K562 (cell line): ENCODE measurements around the gene PLEKHG4B. TPM values are rescaled to one million over a fixed set of nuclear protein-coding genes. Genes with fewer than 3 reads are reported as not detected.

Experiments
- ATAC-seq: fragments of 200-7000 bp; cut with Tn5 transposase; 3 replicates; pipeline ENCODE4 v1.9.1; 2020; ENCODE audit warnings: moderate library complexity
- BruUV-seq: library from RNA; stranded (reverse); fragments of 400-500 nt; replicated peaks from 2 replicates; lab custom pipeline; 2021; lab: Mats Ljungman, UMichigan
- CTCF ChIA-PET: fragments of 300-600 bp; formaldehyde crosslinking; extraction: SDS; loops from one replicate; lab custom pipeline; 2021; ENCODE audit warnings: low intra/inter-chr PET ratio; lab: Yijun Ruan, JAX
- POLR2A ChIA-PET: fragments of 300-600, 350-650 bp; sonication (Branson Sonifier 250); formaldehyde crosslinking; extraction: SDS; loops from one replicate; lab custom pipeline; 2021; ENCODE audit warnings: antibody characterized with exemption, inconsistent platforms; lab: Yijun Ruan, JAX
- DNase-seq, 4 experiments: peaks; one replicate each; pipeline versions ENCODE4 v3.0.0 to v3.0.0-alpha.2; 2011 to 2018; ENCODE audit warnings: low spot score in 3 of 4, mixed read lengths in 3 of 4; ENCODE audit errors: extremely low read depth in 1 of 4
- FAIRE-seq: peaks from 2 replicates; lab custom pipeline; 2011; peaks lifted over from hg19 to GRCh38; lab: Jason Lieb, UNC
- H2AFZ ChIP-seq: 2 replicates; pipeline ENCODE4 v1.6.0; 2011; ENCODE audit warnings: low read depth, low read length, control low read depth, inconsistent platforms
- H3K27ac ChIP-seq: fragments of 200-600 bp; 3 replicates; pipeline ENCODE4 v1.8.0; 2011; ENCODE audit warnings: low read depth, mild to moderate bottlenecking, control low read depth, inconsistent platforms, low read length, moderate library complexity, mixed read lengths; ENCODE audit errors: extremely low read depth
- H3K27me3 ChIP-seq, 2 experiments: fragments of 300-600 bp in 1 of 2; 2 replicates in 1 of 2; 3 replicates in 1 of 2; pipeline versions ENCODE4 v1.6.0 to v1.8.0; 2011; ENCODE audit warnings: inconsistent platforms in 2 of 2, low read length in 2 of 2, mild to moderate bottlenecking in 1 of 2, mixed read lengths in 1 of 2, moderate library complexity in 1 of 2; ENCODE audit not compliant: control insufficient read depth in 2 of 2, insufficient read depth in 2 of 2
- H3K36me3 ChIP-seq: fragments of 300-600 bp; 3 replicates; pipeline ENCODE4 v1.8.0; 2011; ENCODE audit warnings: mild to moderate bottlenecking, low read length, inconsistent platforms; ENCODE audit not compliant: control insufficient read depth, insufficient read depth
- H3K4me1 ChIP-seq, 2 experiments: fragments of 200-600 bp in 1 of 2; replicated peaks in 1 of 2; 2 replicates in 1 of 2; 3 replicates in 1 of 2; pipeline versions ENCODE4 v1.5.1 to v1.8.0; 2011; ENCODE audit warnings: inconsistent platforms in 2 of 2, low read length in 2 of 2, mild to moderate bottlenecking in 1 of 2, mixed read lengths in 1 of 2, moderate library complexity in 1 of 2; ENCODE audit not compliant: control insufficient read depth in 2 of 2, insufficient read depth in 2 of 2
- H3K4me2 ChIP-seq: 2 replicates; pipeline ENCODE4 v1.6.1; 2011; ENCODE audit warnings: low read length, control low read depth, inconsistent platforms, mixed read lengths; ENCODE audit not compliant: insufficient read depth
- H3K4me3 ChIP-seq: fragments of 200-600 bp; sonication (generic), shearing (Covaris generic); 2 replicates; pipeline ENCODE4 v1.5.1; 2016; ENCODE audit warnings: control low read depth, inconsistent platforms
- H3K79me2 ChIP-seq: fragments of 200-600 bp; 3 replicates; pipeline ENCODE4 v1.8.0; 2011; ENCODE audit warnings: low read length, inconsistent platforms; ENCODE audit not compliant: control insufficient read depth, insufficient read depth
- H3K9ac ChIP-seq, 2 experiments: 2 replicates each; pipeline versions ENCODE4 v1.6.0 to v1.6.1; 2011; ENCODE audit warnings: low read depth in 2 of 2, low read length in 2 of 2, control low read depth in 1 of 2, inconsistent platforms in 1 of 2, mild to moderate bottlenecking in 1 of 2, mixed read lengths in 1 of 2; ENCODE audit not compliant: insufficient read depth in 1 of 2
- H3K9me1 ChIP-seq: one replicate; pipeline ENCODE4 v1.6.0; 2011; ENCODE audit warnings: inconsistent platforms, mild to moderate bottlenecking, low read length, moderate library complexity; ENCODE audit not compliant: control insufficient read depth, insufficient read depth
- H3K9me3 ChIP-seq: replicated peaks from 2 replicates; pipeline ENCODE4 v1.5.1; 2011; ENCODE audit warnings: low read depth, low read length, inconsistent platforms; ENCODE audit not compliant: control insufficient read depth, insufficient read depth
- H4K20me1 ChIP-seq: replicated peaks from 2 replicates; pipeline ENCODE4 v1.6.1; 2011; ENCODE audit warnings: low read length, inconsistent platforms, mixed read lengths; ENCODE audit not compliant: control insufficient read depth, insufficient read depth
- CBFA2T3 ChIP-seq: fragments of 450-650 bp; IDR thresholded peaks from 2 replicates; pipeline ENCODE4 v1.6.1; 2017
- CGGBP1 ChIP-seq: fragments of 250-450 bp; sonication (Bioruptor Pico); IDR thresholded peaks from 2 replicates; pipeline ENCODE4 v1.9.0; 2021; ENCODE audit warnings: mild to moderate bottlenecking
- CTCF ChIP-seq, 3 experiments: IDR thresholded peaks in 2 of 3; conservative IDR thresholded peaks in 1 of 3; 2 replicates each; pipeline ENCODE4 v1.5.1; 2011 to 2012; ENCODE audit warnings: low read length in 3 of 3, mild to moderate bottlenecking in 3 of 3, control low read depth in 2 of 3, improper control_type of control experiment in 1 of 3, inconsistent platforms in 1 of 3, low read depth in 1 of 3, mixed read lengths in 1 of 3, moderate library complexity in 1 of 3; ENCODE audit not compliant: insufficient read depth in 2 of 3
- NBN ChIP-seq: fragments of 450-650 bp; IDR thresholded peaks from 2 replicates; pipeline ENCODE4 v1.6.1; 2016; ENCODE audit warnings: low read depth, mild to moderate bottlenecking
- RAD21 ChIP-seq, 2 experiments: fragments of 250-450 bp in 1 of 2; fragments of 450-650 bp in 1 of 2; sonication (Bioruptor Pico) in 1 of 2; formaldehyde crosslinking in 1 of 2; IDR thresholded peaks in 1 of 2; conservative IDR thresholded peaks in 1 of 2; 2 replicates each; pipeline versions ENCODE4 v1.4.0 to v1.8.0; 2020 to 2022; ENCODE audit warnings: mild to moderate bottlenecking in 2 of 2, moderate library complexity in 1 of 2
- SMC3 ChIP-seq: conservative IDR thresholded peaks from 2 replicates; pipeline ENCODE4 v1.6.1; 2011; ENCODE audit warnings: low read depth, low read length, improper control_type of control experiment; ENCODE audit not compliant: insufficient read depth
- SRSF9 ChIP-seq: fragments of 200-400 bp; formaldehyde crosslinking; IDR thresholded peaks from 2 replicates; pipeline ENCODE4 v1.6.1; 2017; ENCODE audit warnings: low read depth, low read length, borderline replicate concordance
- U2AF1 ChIP-seq: fragments of 200-400 bp; formaldehyde crosslinking; optimal IDR thresholded peaks from 2 replicates; pipeline ENCODE3; 2017; ENCODE audit warnings: mild to moderate bottlenecking, low read depth, low read length, moderate library complexity
- WGBS: fragments of 100-300 bp; shearing (Covaris generic); methylation state at CpG from one replicate; pipeline ENCODE4 v1.1.6; 2016; ENCODE audit warnings: low coverage, mixed read lengths; ENCODE audit not compliant: insufficient coverage; ENCODE audit errors: missing lambda C conversion rate; 5-methylcytosine and 5-hydroxymethylcytosine counted together
- in situ Hi-C: fragments of 300-500 bp; cut with MboI; formaldehyde crosslinking; loops from 4 replicates; pipeline ENCODE4 v1.15.0; 2018; ENCODE audit warnings: inconsistent platforms, mixed read lengths
- intact Hi-C: fragments of 100-400 bp; cut with micrococcal nuclease; formaldehyde crosslinking; loops from 2 replicates; pipeline ENCODE4 v1.14.2; 2022
- polyA plus RNA-seq, 8 experiments: library from polyadenylated mRNA; depleted of rRNA in 4 of 8; stranded (reverse) in 5 of 8; unstranded in 3 of 8; fragments of >200 nt; fragmentation: Nextera tagmentation in 2 of 8; fragmentation: Illumina TruSeq in 1 of 8; extraction: Ambion mirVana in 2 of 8; extraction: Trizol in 1 of 8; gene quantifications; 2 replicates each; pipeline versions ENCODE4 v1.2.1 to v1.2.3, GENCODE V29; 2011 to 2014; ENCODE audit warnings: inconsistent platforms in 1 of 8, missing spikeins in 1 of 8
- total RNA-seq, 7 experiments: library from RNA; depleted of rRNA in 6 of 7; stranded (reverse); fragments of >200 nt in 6 of 7; fragmentation: Illumina TruSeq in 2 of 7; extraction: Trizol in 2 of 7; gene quantifications; 2 replicates each; pipeline versions ENCODE4 v1.2.1 to v1.2.3, GENCODE V29; 2011 to 2021; ENCODE audit warnings: low replicate concordance in 1 of 7
- TF ChIP-seq, protein P1 (sequence below): IDR thresholded peaks from 3 replicates; pipeline ENCODE4 v1.6.1; 2011; ENCODE audit warnings: borderline replicate concordance, mild to moderate bottlenecking; ENCODE audit not compliant: insufficient read length, insufficient read depth

Gene PLEKHG4B
- total and polyA plus RNA-seq, 9 of the 15 experiments (the other 6 are each of a cell fraction or from before 2014, with no cell fraction given) = 0.02 TPM; not detected in 8

GRCh38 chr5:42250-42649 lies 49.7 kb upstream of the PLEKHG4B start:
- Histone ChIP-seq H3K79me2 (no peaks in the 10 kb centered on the region), H3K9me3 (no peaks in the 10 kb centered on the region), H2AFZ (no peak overlapping the region), H3K27me3 (peaks cover 10 to 17% of the 10 kb centered on the region in 2 experiments; a peak in 4 of 5 replicates), H3K36me3 (no peaks in the 10 kb centered on the region), H3K4me2 (no peak overlapping the region), H3K4me3 (no peak overlapping the region), H3K9ac (no peak overlapping the region), H4K20me1 (no peaks in the 10 kb centered on the region), H3K27ac (no peak overlapping the region), H3K4me1 (no peaks in the 10 kb centered on the region), H3K9me1 (no peaks in the 10 kb centered on the region)
- TF ChIP-seq RAD21 (CRISPR knock-in tag; conservative IDR thresholded peaks at IDR 0.05 in 1 of 2, IDR thresholded peaks at IDR 0.05 in 1 of 2) = peak; percentile 40 to 72; a peak in 3 of 4 replicates
- TF ChIP-seq CGGBP1 (CRISPR knock-in tag) = no peak
- peak; percentile 61 to 66 (median 64) for TF ChIP-seq CTCF (IDR thresholded peaks at IDR 0.05 in 2 of 3, conservative IDR thresholded peaks at IDR 0.05 in 1 of 3; ENCODE audit: insufficient read depth in 2 of 3, low read depth in 1 of 3, low read length in 3 of 3)
- TF ChIP-seq, protein P1, sequence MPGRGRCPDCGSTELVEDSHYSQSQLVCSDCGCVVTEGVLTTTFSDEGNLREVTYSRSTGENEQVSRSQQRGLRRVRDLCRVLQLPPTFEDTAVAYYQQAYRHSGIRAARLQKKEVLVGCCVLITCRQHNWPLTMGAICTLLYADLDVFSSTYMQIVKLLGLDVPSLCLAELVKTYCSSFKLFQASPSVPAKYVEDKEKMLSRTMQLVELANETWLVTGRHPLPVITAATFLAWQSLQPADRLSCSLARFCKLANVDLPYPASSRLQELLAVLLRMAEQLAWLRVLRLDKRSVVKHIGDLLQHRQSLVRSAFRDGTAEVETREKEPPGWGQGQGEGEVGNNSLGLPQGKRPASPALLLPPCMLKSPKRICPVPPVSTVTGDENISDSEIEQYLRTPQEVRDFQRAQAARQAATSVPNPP = no peak
- no peak for TF ChIP-seq SRSF9
- no peak for TF ChIP-seq NBN
- TF ChIP-seq SMC3 = peak; percentile 36; the same call in 1 of the 2 replicates
- TF ChIP-seq U2AF1 = no peak
- no peak for TF ChIP-seq CBFA2T3
- CTCF ChIA-PET = interaction anchor here (1.1 kb wide), 1 partner anchor 389 kb away, joined by 3 read pairs; no protein-coding TSS in a partner anchor
- intact Hi-C loops = no loop called here
- DNase-seq = peak in 3 of 4 experiments; percentile 26 to 40 (median 28)
- no TSS peak for BruUV-seq
- no peak for FAIRE-seq
- POLR2A ChIA-PET = no interaction called here
- ATAC-seq = peak; percentile 96
- 0% methylated on average over 6 of the region's 6 CpGs for WGBS
- in situ Hi-C loops = no loop called here
